Activated T-helper 2 cell treated with anti-CD3 and anti-CD28 coated beads, Interferon-gamma antibody, Interleukin-2, Interleukin-4, amounts not matched to agents 10 μg/mL and 5 μg/mL and 100 μg/mL, durations not matched to agents 14 hours and 24 hours and 36 hours (primary cell): Measurements from ENCODE around the gene RNF125. TPM values are rescaled to one million over a fixed set of nuclear protein-coding genes. Genes with fewer than 3 reads are reported as not detected.

ENCODE experiments used
- DNase-seq: peaks from one replicate; pipeline ENCODE4 v3.0.0; 2021; ENCODE audit warnings: low spot score
- H3K27ac Mint-ChIP-seq: one replicate; pipeline ENCODE4 v1.8.0; 2021; ENCODE audit warnings: mixed read lengths
- H3K27me3 Mint-ChIP-seq: one replicate; pipeline ENCODE4 v1.8.0; 2021; ENCODE audit warnings: low read depth, mixed read lengths
- H3K36me3 Mint-ChIP-seq: one replicate; pipeline ENCODE4 v1.8.0; 2021; ENCODE audit warnings: low read depth, mixed read lengths
- H3K4me1 Mint-ChIP-seq: one replicate; pipeline ENCODE4 v1.8.0; 2021; ENCODE audit warnings: low read depth, mixed read lengths
- H3K4me3 Mint-ChIP-seq: one replicate; pipeline ENCODE4 v1.8.0; 2021; ENCODE audit warnings: low read depth, mild to moderate bottlenecking, moderate library complexity, mixed read lengths
- H3K9me3 Mint-ChIP-seq: one replicate; pipeline ENCODE4 v1.8.0; 2021; ENCODE audit warnings: mixed read lengths
- intact Hi-C: fragments of 100-400 bp; cut with micrococcal nuclease; formaldehyde crosslinking; loops from one replicate; pipeline ENCODE4 v1.15.1; 2023
- total RNA-seq: library from RNA; stranded (reverse); gene quantifications from 2 replicates; pipeline ENCODE4 v1.2.3, GENCODE V29; 2022

RNF125 gene
- total RNA-seq, 1 donor from 2014 or later: 83.6 TPM

DNA sequence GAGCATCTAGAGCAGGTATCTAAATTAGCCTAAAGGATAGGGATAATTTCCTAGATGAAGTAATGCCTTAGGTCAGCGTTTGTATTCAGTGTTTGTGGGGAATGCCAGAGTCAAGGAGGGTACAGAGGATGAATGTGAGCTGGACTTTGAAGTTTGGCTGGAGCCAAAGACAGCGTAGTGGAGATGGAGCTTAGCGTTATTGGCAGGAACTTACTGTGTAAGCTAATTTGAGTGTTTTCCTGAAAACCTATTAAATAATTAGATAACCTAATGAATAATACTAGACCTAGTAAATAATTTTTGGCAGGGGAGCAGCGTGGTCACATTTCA, 77.2 kb downstream of the RNF125 start:
- H3K4me3 Mint-ChIP-seq: peak overlapping the region; percentile 37
- no peaks in the 10 kb centered on the region for H3K9me3 Mint-ChIP-seq
- peaks cover 58% of the 10 kb centered on the region for H3K36me3 Mint-ChIP-seq
- peak overlapping the region; percentile 67 for H3K27ac Mint-ChIP-seq
- no peak for DNase-seq
- intact Hi-C loops: no loop called here
- H3K4me1 Mint-ChIP-seq: peaks cover 51% of the 10 kb centered on the region
- no peaks in the 10 kb centered on the region for H3K27me3 Mint-ChIP-seq

DNA sequence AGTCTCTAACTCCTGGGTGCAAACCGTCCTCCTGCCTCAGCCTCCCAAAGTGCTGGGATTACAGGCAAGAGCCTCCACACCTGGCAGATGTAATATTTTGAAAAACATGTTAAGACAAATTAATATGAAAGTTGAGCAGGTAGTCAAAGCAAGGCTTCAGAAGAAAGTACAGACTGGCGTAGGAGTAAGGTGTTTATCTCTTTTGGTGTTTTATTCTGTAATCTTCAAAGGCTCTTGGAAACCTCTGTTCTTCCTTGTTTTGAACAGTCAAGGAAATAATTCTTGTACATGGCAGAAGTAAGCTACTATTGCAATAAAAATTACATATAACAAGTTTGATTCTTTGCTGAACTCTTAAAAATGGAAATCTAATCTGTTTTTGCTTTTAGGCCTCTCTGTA, 78.3 kb downstream of the RNF125 start:
- H3K4me1 Mint-ChIP-seq: peaks cover 49% of the 10 kb centered on the region
- no peaks in the 10 kb centered on the region for H3K27me3 Mint-ChIP-seq
- no peak for DNase-seq
- H3K4me3 Mint-ChIP-seq: peak overlapping the region; percentile 22
- intact Hi-C loops: no loop called here
- peak overlapping the region; percentile 63 for H3K27ac Mint-ChIP-seq
- H3K9me3 Mint-ChIP-seq: no peaks in the 10 kb centered on the region
- H3K36me3 Mint-ChIP-seq: peaks cover 65% of the 10 kb centered on the region

DNA sequence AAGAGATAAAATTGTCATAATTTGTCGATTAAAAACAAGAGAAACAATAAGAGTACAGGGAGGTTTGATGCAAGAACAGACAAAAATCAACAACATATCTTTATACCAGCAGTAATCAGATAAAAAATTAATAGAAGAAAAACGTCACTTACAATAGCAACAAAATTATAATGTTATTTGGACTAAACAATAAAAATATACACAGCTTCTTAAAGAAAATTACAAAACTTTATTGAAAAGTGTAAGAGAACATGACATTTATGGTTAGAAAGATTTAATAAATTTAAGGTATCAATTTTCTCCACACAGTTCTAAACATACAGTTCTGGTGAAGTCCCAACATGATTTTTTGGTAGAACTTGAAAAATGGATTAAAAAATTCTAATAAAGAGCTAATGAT, 85.9 kb downstream of the RNF125 start:
- Mint-ChIP-seq H3K4me3 (no peak overlapping the region), H3K4me1 (peaks cover 35% of the 10 kb centered on the region), H3K36me3 (peaks cover 48% of the 10 kb centered on the region), H3K27ac (peak overlapping the region; percentile 29), H3K9me3 (no peaks in the 10 kb centered on the region), H3K27me3 (no peaks in the 10 kb centered on the region)
- DNase-seq: no peak
- intact Hi-C loops: no loop called here

DNA sequence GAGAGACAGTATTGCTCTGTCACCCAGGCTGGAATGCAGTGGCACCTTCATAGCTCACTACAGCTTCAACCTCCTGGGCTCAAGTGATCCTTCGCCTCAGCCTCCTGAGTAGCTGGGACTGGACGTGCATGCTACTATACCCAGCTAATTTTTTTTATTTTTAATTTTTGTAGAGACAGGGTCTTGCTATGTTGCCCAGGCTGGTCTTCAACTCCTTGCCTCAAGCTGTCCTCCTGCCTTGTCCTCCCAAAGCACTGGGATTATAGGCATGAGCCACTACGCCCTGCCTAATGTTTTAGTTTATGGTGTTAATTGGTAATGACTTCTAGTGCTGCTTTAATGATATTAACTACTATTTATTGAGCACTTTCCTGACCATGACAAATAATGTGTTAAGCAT, 91.4 kb downstream of the RNF125 start:
- no peaks in the 10 kb centered on the region for H3K9me3 Mint-ChIP-seq
- H3K36me3 Mint-ChIP-seq: peaks cover 63% of the 10 kb centered on the region
- H3K27me3 Mint-ChIP-seq: no peaks in the 10 kb centered on the region
- peaks cover 50% of the 10 kb centered on the region for H3K4me1 Mint-ChIP-seq
- DNase-seq: no peak
- peak overlapping the region; percentile 12 for H3K27ac Mint-ChIP-seq
- intact Hi-C loops: no loop called here
- no peak overlapping the region for H3K4me3 Mint-ChIP-seq

DNA sequence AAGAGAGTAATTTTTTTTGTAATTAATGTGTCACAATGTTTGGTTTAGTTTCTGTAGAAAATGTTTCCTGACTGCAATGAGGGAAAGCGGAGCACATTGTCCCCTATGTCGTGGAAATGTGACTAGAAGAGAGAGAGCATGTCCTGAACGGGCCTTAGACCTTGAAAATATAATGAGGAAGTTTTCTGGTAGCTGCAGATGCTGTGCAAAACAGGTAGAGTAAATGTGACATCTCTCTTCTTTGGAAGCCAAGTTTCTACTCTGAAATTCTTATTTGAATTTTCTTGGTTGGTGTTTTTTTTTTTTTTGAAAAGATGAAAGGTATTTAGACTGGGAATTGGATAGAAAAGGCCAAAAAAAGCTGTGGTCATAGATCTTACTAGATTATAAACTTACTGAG, 93.1 kb downstream of the RNF125 start:
- intact Hi-C loops: no loop called here
- Mint-ChIP-seq H3K27me3 (no peaks in the 10 kb centered on the region), H3K27ac (peak overlapping the region; percentile 73), H3K36me3 (peaks cover 65% of the 10 kb centered on the region), H3K4me3 (no peak overlapping the region), H3K9me3 (no peaks in the 10 kb centered on the region), H3K4me1 (peaks cover 43% of the 10 kb centered on the region)
- no peak for DNase-seq

DNA sequence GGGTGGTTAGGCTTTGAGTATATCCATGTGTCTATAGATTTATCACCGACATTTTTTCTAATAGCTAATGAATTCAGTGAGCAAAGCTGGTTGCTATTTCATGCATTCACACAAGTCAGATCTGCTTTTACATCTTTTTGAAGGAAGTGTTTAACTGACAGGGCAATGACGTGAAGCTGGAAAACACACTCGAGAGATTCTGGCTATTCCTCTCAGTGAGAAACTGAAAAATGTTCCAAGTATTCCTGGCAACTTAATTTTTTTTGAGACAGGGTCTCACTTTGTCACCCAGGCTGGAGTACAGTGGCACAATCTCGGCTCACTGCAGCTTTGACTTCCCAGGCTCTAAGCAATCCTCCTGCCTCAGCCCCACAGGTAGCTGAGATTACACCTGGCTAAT, 94.2 kb downstream of the RNF125 start:
- H3K9me3 Mint-ChIP-seq: no peaks in the 10 kb centered on the region
- intact Hi-C loops: no loop called here
- peaks cover 72% of the 10 kb centered on the region for H3K36me3 Mint-ChIP-seq
- no peak for DNase-seq
- no peaks in the 10 kb centered on the region for H3K27me3 Mint-ChIP-seq
- peaks cover 47% of the 10 kb centered on the region for H3K4me1 Mint-ChIP-seq
- no peak overlapping the region for H3K4me3 Mint-ChIP-seq
- no peak overlapping the region for H3K27ac Mint-ChIP-seq

DNA sequence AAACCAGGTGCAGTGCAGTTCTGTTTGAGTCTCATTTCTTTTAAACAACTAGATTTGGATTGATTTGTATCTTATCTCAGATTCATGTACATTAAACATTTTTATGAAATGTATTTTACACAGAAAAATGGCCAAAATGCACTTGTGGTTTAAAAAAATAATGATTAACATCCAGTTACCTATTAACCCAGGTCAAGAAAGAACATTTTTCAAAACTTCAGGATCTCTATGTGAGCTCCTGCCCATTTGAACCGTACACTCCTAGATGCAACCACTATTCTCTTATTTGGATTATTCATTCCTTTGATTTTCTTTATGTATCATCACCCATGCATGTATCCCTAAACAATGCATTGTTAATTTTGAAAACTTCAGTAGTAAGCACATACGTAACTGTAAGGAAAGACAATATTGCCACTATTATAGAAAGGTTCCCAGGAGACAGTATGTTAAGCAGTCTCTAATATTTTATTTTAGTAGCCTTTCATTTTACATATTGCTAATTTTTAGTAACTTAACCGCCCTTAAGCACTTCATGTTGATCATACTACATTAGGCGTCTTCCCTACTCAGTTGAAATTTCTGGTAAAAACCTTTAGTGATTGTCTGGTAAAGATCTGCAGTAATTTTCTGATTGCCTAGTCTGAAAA, 95.8 kb downstream of the RNF125 start:
- no peak for DNase-seq
- no peak overlapping the region for H3K4me3 Mint-ChIP-seq
- H3K9me3 Mint-ChIP-seq: no peaks in the 10 kb centered on the region
- H3K27ac Mint-ChIP-seq: no peak overlapping the region
- peaks cover 73% of the 10 kb centered on the region for H3K36me3 Mint-ChIP-seq
- H3K27me3 Mint-ChIP-seq: no peaks in the 10 kb centered on the region
- peaks cover 40% of the 10 kb centered on the region for H3K4me1 Mint-ChIP-seq
- intact Hi-C loops: no loop called here

DNA sequence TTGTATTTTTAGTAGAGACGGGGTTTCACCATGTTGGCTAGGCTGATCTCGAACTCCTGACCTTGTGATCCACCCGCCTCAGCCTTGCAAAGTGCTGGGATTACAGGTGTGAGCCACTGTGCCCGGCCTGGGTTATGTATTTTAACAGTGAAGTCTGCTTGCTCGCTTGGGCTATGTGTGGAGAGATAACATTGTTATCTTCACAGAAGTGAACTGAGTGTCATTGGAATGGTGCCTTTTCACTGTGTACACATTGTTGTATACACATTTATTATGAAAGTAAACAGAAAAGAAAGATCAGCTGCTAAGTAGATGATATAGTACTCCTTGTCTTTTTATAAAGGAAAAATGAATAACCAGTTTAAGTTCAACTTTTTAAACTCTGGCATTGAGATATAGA, 103.4 kb downstream of the RNF125 start:
- no peak overlapping the region for H3K4me3 Mint-ChIP-seq
- peaks cover 70% of the 10 kb centered on the region for H3K36me3 Mint-ChIP-seq
- H3K27ac Mint-ChIP-seq: no peak overlapping the region
- peaks cover 10% of the 10 kb centered on the region for H3K4me1 Mint-ChIP-seq
- no peaks in the 10 kb centered on the region for H3K9me3 Mint-ChIP-seq
- no peaks in the 10 kb centered on the region for H3K27me3 Mint-ChIP-seq
- intact Hi-C loops: no loop called here
- no peak for DNase-seq

Other genes with a start within 250 kb of the RNF125 start
- 41.3 and 46.4 TPM in 2 replicates for gene TRAPPC8, start 75.7 kb upstream of the RNF125 start, total RNA-seq
- gene RNF138, start 73.0 kb downstream of the RNF125 start, total RNA-seq: 84.9 and 100 TPM in 2 replicates
- gene MEP1B, start 171.2 kb downstream of the RNF125 start, total RNA-seq: 0.21 TPM in 1 of 2 replicates, not detected in the other